Uterus (tissue), 4 donors: Measurements from ENCODE around the gene KIN. TPM values are rescaled to one million over a fixed set of nuclear protein-coding genes. Genes with fewer than 3 reads are reported as not detected.

Experiments
- DNase-seq, 2 donors: peaks; one replicate each; pipeline ENCODE4 v3.0.0-alpha.2; 2019 to 2020
- H3K27ac ChIP-seq, 2 donors: fragments of 200-600 bp; sonication (generic); 1 replicate in 1 of 2; 2 replicates in 1 of 2; pipeline ENCODE4 v1.5.1; 2016 to 2018
- H3K27me3 ChIP-seq, 2 donors: fragments of 200-600 bp; sonication (generic); one replicate each; pipeline ENCODE4 v1.5.1; 2018 to 2019; ENCODE audit warnings: control low read depth in 1 of 2
- H3K36me3 ChIP-seq, 2 donors: fragments of 200-600 bp; sonication (generic); one replicate each; pipeline ENCODE4 v1.5.1; 2019; ENCODE audit warnings: control low read depth in 1 of 2
- H3K4me1 ChIP-seq, 2 donors: fragments of 200-600 bp; sonication (generic); one replicate each; pipeline ENCODE4 v1.5.1; 2018 to 2019; ENCODE audit warnings: control low read depth in 1 of 2
- H3K4me3 ChIP-seq, 2 donors: fragments of 200-600 bp; sonication (generic); 1 replicate in 1 of 2; 2 replicates in 1 of 2; pipeline ENCODE4 v1.5.1; 2018 to 2019; ENCODE audit warnings: mild to moderate bottlenecking in 1 of 2
- H3K9me3 ChIP-seq, 2 donors: fragments of 200-600 bp; sonication (generic); one replicate each; pipeline ENCODE4 v1.5.1; 2019; ENCODE audit warnings: control low read depth in 1 of 2
- POLR2A ChIP-seq, 2 donors: fragments of 450-650 bp; IDR thresholded peaks; one replicate each; pipeline ENCODE4 v1.6.1; 2016; ENCODE audit warnings: antibody characterized with exemption in 2 of 2, mild to moderate bottlenecking in 1 of 2, moderate library complexity in 1 of 2
- intact Hi-C: fragments of 100-400 bp; cut with DNase I; formaldehyde crosslinking; loops from one replicate; pipeline ENCODE4 v1.15.1; 2023; ENCODE audit warnings: low total_unique reads
- total RNA-seq, 4 donors: library from RNA; depleted of rRNA in 3 of 4; stranded (reverse); fragments of >200 nt in 3 of 4; gene quantifications; one replicate each; pipeline versions ENCODE4 v1.1.0 to v1.2.4, GENCODE V29; 2014 to 2023
- TF ChIP-seq, protein P1 (sequence below), 4 experiments: fragments of 200-600 bp in 2 of 4; fragments of 450-650 bp in 2 of 4; sonication (generic) in 2 of 4; IDR thresholded peaks; one replicate each; pipeline ENCODE4 v1.5.1; 2016 to 2019; ENCODE audit warnings: antibody characterized with exemption in 4 of 4, mild to moderate bottlenecking in 2 of 4, moderate library complexity in 1 of 4
- donor health status: DM: yes; HTN: yes; CAD: no.

Gene KIN
- total RNA-seq, 4 donors from 2014 or later = 7.4 to 72.0 (median 14.5) TPM

DNA sequence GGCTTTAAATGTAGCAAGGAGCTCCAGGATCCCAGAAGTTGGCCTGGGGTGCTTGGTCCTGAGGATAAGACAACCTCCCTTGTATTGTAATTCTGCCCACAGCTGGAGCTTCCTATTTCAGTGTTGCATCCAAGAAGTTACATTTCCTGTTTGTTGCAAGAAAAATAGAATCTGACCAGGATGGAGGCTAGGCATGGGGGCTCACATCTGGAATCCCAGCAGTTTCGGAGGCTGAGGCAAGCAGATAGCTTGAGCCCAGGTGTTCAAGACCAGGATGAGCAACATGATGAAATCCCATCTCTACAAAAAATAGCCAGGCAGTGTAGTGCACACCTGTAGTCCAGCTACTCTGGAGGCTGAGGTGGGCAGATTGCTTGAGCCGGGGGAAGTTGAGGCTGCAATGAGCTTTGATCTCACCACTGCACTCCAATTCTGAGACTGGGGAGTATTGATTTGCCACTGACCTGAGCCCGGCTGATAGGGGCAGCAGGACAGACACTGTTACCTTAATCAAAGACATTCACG, 85.4 kb downstream of the KIN start:
- intact Hi-C loops = no loop called here
- H3K9me3 ChIP-seq = no peaks in the 10 kb centered on the region
- H3K4me3 ChIP-seq = no peak overlapping the region
- H3K36me3 ChIP-seq = no peaks in the 10 kb centered on the region
- no peaks in the 10 kb centered on the region for H3K27me3 ChIP-seq
- TF ChIP-seq, protein P1, sequence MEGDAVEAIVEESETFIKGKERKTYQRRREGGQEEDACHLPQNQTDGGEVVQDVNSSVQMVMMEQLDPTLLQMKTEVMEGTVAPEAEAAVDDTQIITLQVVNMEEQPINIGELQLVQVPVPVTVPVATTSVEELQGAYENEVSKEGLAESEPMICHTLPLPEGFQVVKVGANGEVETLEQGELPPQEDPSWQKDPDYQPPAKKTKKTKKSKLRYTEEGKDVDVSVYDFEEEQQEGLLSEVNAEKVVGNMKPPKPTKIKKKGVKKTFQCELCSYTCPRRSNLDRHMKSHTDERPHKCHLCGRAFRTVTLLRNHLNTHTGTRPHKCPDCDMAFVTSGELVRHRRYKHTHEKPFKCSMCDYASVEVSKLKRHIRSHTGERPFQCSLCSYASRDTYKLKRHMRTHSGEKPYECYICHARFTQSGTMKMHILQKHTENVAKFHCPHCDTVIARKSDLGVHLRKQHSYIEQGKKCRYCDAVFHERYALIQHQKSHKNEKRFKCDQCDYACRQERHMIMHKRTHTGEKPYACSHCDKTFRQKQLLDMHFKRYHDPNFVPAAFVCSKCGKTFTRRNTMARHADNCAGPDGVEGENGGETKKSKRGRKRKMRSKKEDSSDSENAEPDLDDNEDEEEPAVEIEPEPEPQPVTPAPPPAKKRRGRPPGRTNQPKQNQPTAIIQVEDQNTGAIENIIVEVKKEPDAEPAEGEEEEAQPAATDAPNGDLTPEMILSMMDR (IDR thresholded peaks at IDR 0.05) = no peak
- TF ChIP-seq POLR2A (IDR thresholded peaks at IDR 0.05) = no peak
- no peak for DNase-seq
- no peak overlapping the region for H3K27ac ChIP-seq
- no peaks in the 10 kb centered on the region for H3K4me1 ChIP-seq

DNA sequence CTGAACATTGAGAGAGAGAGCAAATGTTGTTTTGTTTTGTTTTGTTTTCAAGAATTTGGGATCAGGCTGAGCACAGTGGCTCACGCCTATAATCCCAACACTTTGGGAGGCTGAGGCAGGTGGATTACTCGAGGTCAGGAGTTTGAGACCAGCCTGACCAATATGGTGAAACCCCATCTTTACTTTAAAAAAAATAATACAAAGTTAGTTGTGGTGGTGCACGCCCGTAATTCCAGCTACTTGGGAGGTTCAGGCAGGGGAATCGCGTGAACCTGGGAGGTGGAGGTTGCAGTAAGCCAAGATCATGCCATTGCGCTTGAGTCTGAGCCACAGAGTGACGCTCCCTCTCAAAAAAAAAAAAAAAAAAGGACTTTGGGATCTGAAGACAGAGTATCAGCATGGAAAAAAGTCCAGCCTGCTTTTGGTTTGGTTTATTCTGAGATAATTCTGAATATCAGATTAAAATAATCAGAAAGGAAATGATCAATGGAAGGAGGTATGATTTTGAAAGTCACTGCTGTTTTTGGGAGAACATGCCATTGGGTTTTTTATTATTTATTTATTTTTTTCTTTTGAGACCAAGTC, 86.5 kb downstream of the KIN start:
- TF ChIP-seq, protein P1 (IDR thresholded peaks at IDR 0.05) = no peak
- TF ChIP-seq POLR2A (IDR thresholded peaks at IDR 0.05) = no peak
- no peaks in the 10 kb centered on the region for H3K9me3 ChIP-seq
- no peaks in the 10 kb centered on the region for H3K36me3 ChIP-seq
- no peak overlapping the region for H3K4me3 ChIP-seq
- H3K27ac ChIP-seq = no peak overlapping the region
- intact Hi-C loops = no loop called here
- no peak for DNase-seq
- H3K4me1 ChIP-seq = no peaks in the 10 kb centered on the region
- H3K27me3 ChIP-seq = no peaks in the 10 kb centered on the region

Other genes starting within 250 kb of the KIN start
- 10 to 100 TPM in 2 of 4 donors, 1 to 10 TPM in 2; 8.4 to 32.9 (median 16.9) TPM for gene ITIH5, start 121.0 kb downstream of the KIN start, total RNA-seq
- under 1 TPM in 1 of 4 donors, not detected in 3; 0.21 TPM for gene ITIH2, start 84.7 kb downstream of the KIN start, total RNA-seq
- 100 to 1,000 TPM; 126 to 327 (median 230) TPM for gene ATP5F1C, start 184 bp upstream of the KIN start, total RNA-seq
- gene TAF3, start 30.5 kb upstream of the KIN start, total RNA-seq = 10 to 100 TPM in 1 of 4 donors, 1 to 10 TPM in 3; 2.9 to 17.5 (median 5.1) TPM